A549 (cell line): ENCODE results near the gene STK11IP. TPM values are rescaled to one million over a fixed set of nuclear protein-coding genes. Genes with fewer than 3 reads are reported as not detected.

Experiments
- ATAC-seq, 2 experiments: fragments of 200-7000 bp in 1 of 2; fragments of >200 bp in 1 of 2; cut with Nextera tagmentation in 1 of 2; cut with Tn5 transposase in 1 of 2; 3 replicates each; pipeline versions ENCODE4 v1.8.0 to v1.9.1; 2018 to 2020; ENCODE audit warnings: mild to moderate bottlenecking in 1 of 2, moderate library complexity in 1 of 2
- CTCF ChIA-PET: fragments of 300-600 bp; sonication (Branson Sonifier 250); formaldehyde crosslinking; extraction: SDS; loops from one replicate; lab custom pipeline; 2021; ENCODE audit warnings: antibody characterized with exemption, inconsistent platforms; lab: Yijun Ruan, JAX
- POLR2A ChIA-PET: fragments of 350-600 bp; formaldehyde crosslinking; extraction: SDS; loops from one replicate; lab custom pipeline; 2021; ENCODE audit warnings: antibody characterized with exemption, inconsistent platforms; lab: Yijun Ruan, JAX
- DNase-seq, 2 experiments: peaks; one replicate each; pipeline versions ENCODE4 v3.0.0 to v3.0.0-alpha.2; 2011 to 2016; ENCODE audit warnings: low read depth in 1 of 2, low spot score in 1 of 2
- FAIRE-seq: peaks from 2 replicates; lab custom pipeline; 2011; peaks lifted over from hg19 to GRCh38; lab: Jason Lieb, UNC
- H3K27ac ChIP-seq, 2 experiments: fragments of >200 bp; sonication (Bioruptor Twin); formaldehyde crosslinking; 3 replicates each; pipeline ENCODE4 v1.5.1; 2016 to 2017
- H3K4me1 ChIP-seq: fragments of >200 bp; sonication (Bioruptor Twin); formaldehyde crosslinking; 3 replicates; pipeline ENCODE4 v1.6.1; 2016
- H3K4me2 ChIP-seq: fragments of >200 bp; sonication (Bioruptor Twin); formaldehyde crosslinking; 3 replicates; pipeline ENCODE4 v1.6.1; 2016
- H3K4me3 ChIP-seq: fragments of >200 bp; sonication (Bioruptor Twin); formaldehyde crosslinking; 3 replicates; pipeline ENCODE4 v1.5.1; 2016
- H3K9me3 ChIP-seq: fragments of >200 bp; sonication (Bioruptor Twin); formaldehyde crosslinking; 3 replicates; pipeline ENCODE4 v1.6.1; 2016
- BHLHE40 ChIP-seq: IDR thresholded peaks from 2 replicates; pipeline ENCODE4 v1.6.1; 2012; ENCODE audit warnings: low read depth, low read length, inconsistent platforms
- CBX2 ChIP-seq: fragments of 200-600 bp; sonication (generic); IDR thresholded peaks from 2 replicates; pipeline ENCODE4 v1.6.1; 2016; ENCODE audit warnings: low read depth, mild to moderate bottlenecking, borderline replicate concordance
- CBX8 ChIP-seq: fragments of 200-600 bp; sonication (generic); IDR thresholded peaks from 2 replicates; pipeline ENCODE4 v1.6.1; 2016
- CEBPB ChIP-seq, 2 experiments: fragments of >200 bp in 1 of 2; sonication (Bioruptor Twin) in 1 of 2; formaldehyde crosslinking in 1 of 2; IDR thresholded peaks; 2 replicates each; pipeline ENCODE4 v1.6.1; 2012 to 2016
- CHD2 ChIP-seq: fragments of 150-350 bp; IDR thresholded peaks from 2 replicates; pipeline ENCODE4 v1.6.1; 2014; ENCODE audit warnings: low read length; ENCODE audit not compliant: partially characterized antibody
- CHD4 ChIP-seq: fragments of 200-600 bp; sonication (generic); IDR thresholded peaks from 2 replicates; pipeline ENCODE4 v1.6.1; 2016; ENCODE audit warnings: antibody characterized with exemption, mild to moderate bottlenecking, borderline replicate concordance
- EHMT2 ChIP-seq: fragments of 200-600 bp; sonication (generic); IDR thresholded peaks from 2 replicates; pipeline ENCODE4 v1.6.1; 2016; ENCODE audit warnings: antibody characterized with exemption, low read depth, mild to moderate bottlenecking, moderate library complexity
- EP300 ChIP-seq, 2 experiments: fragments of >200 bp; sonication (Bioruptor Twin); formaldehyde crosslinking; IDR thresholded peaks; 2 replicates in 1 of 2; 3 replicates in 1 of 2; pipeline ENCODE4 v1.6.1; 2016 to 2017
- ESRRA ChIP-seq: fragments of 150-350 bp; IDR thresholded peaks from 2 replicates; pipeline ENCODE4 v1.6.1; 2014; ENCODE audit warnings: mild to moderate bottlenecking, low read length, borderline replicate concordance
- FOSL2 ChIP-seq, 2 experiments: fragments of 450-650 bp in 1 of 2; fragments of >200 bp in 1 of 2; sonication (Bioruptor Twin) in 1 of 2; formaldehyde crosslinking; IDR thresholded peaks; 2 replicates each; pipeline versions ENCODE4 v1.5.0 to v1.6.1; 2016 to 2020; ENCODE audit warnings: mild to moderate bottlenecking in 1 of 2, moderate library complexity in 1 of 2
- HEYL ChIP-seq: fragments of 250-450 bp; sonication (Bioruptor Pico); IDR thresholded peaks from 2 replicates; pipeline ENCODE4 v1.8.0; 2021; ENCODE audit warnings: mild to moderate bottlenecking, moderate library complexity
- HOXA7 ChIP-seq: fragments of 250-450 bp; sonication (Bioruptor Pico); IDR thresholded peaks from 2 replicates; pipeline ENCODE4 v1.5.0; 2020; ENCODE audit warnings: mild to moderate bottlenecking, moderate library complexity
- HOXB13 ChIP-seq: fragments of 250-450 bp; sonication (Bioruptor Pico); IDR thresholded peaks from 2 replicates; pipeline ENCODE4 v1.5.0; 2020; ENCODE audit warnings: low read depth, mild to moderate bottlenecking, moderate library complexity
- JUNB ChIP-seq: fragments of >200 bp; sonication (Bioruptor Twin); formaldehyde crosslinking; IDR thresholded peaks from 2 replicates; pipeline ENCODE4 v1.6.1; 2016
- MAFK ChIP-seq: fragments of 450-650 bp; IDR thresholded peaks from 2 replicates; pipeline ENCODE4 v1.6.1; 2014; ENCODE audit not compliant: partially characterized antibody
- MAX ChIP-seq: IDR thresholded peaks from 2 replicates; pipeline ENCODE4 v1.6.1; 2012
- POLR2AphosphoS2 ChIP-seq: conservative IDR thresholded peaks from 2 replicates; pipeline ENCODE4 v1.6.1; 2012; ENCODE audit warnings: low read length, improper control_type of control experiment, inconsistent platforms
- RARB ChIP-seq: fragments of 250-450 bp; sonication (Bioruptor Pico); IDR thresholded peaks from 2 replicates; pipeline ENCODE4 v1.8.0; 2021; ENCODE audit warnings: mild to moderate bottlenecking, moderate library complexity
- SMC3 ChIP-seq: fragments of >200 bp; sonication (Bioruptor Twin); formaldehyde crosslinking; IDR thresholded peaks from 3 replicates; pipeline ENCODE4 v1.6.1; 2018; ENCODE audit warnings: inconsistent platforms
- SREBF2 ChIP-seq: fragments of 450-650 bp; IDR thresholded peaks from 2 replicates; pipeline ENCODE4 v1.6.1; 2014; ENCODE audit warnings: mild to moderate bottlenecking, moderate library complexity
- TP53 ChIP-seq: fragments of 250-450 bp; sonication (Bioruptor Pico); IDR thresholded peaks from 2 replicates; pipeline ENCODE4 v1.5.0; 2021; ENCODE audit warnings: mild to moderate bottlenecking, moderate library complexity
- ZNF302 ChIP-seq: fragments of 250-450 bp; sonication (Bioruptor Pico); IDR thresholded peaks from 2 replicates; pipeline ENCODE4 v1.9.0; 2021; ENCODE audit warnings: inconsistent platforms, mild to moderate bottlenecking, moderate library complexity
- WGBS: methylation state at CpG from one replicate; pipeline ENCODE4 v1.1.6; 2017; ENCODE audit errors: missing lambda C conversion rate; 5-methylcytosine and 5-hydroxymethylcytosine counted together
- polyA plus RNA-seq, 4 experiments: library from polyadenylated mRNA; depleted of rRNA in 3 of 4; stranded (reverse); fragments of >200 nt; fragmentation: RNase III in 1 of 4; extraction: RNeasy Plus Mini Kit Qiagen cat#74134 plus additional on column Dnase treatment in 1 of 4; gene quantifications; 2 replicates in 3 of 4; 3 replicates in 1 of 4; pipeline ENCODE4 v1.2.3, GENCODE V29; 2011 to 2017
- TF ChIP-seq, protein P1 (sequence below): IDR thresholded peaks from 2 replicates; pipeline ENCODE4 v1.6.1; 2012
- TF ChIP-seq, protein P2 (sequence below): fragments of >200 bp; sonication (Bioruptor Twin); formaldehyde crosslinking; IDR thresholded peaks from 2 replicates; pipeline ENCODE4 v1.6.1; 2016

The STK11IP gene
- polyA plus RNA-seq, 2 of the 4 experiments (the other 2 are of a cell fraction): 13.3 to 18.8 TPM

- TF ChIP-seq MAX: no peak
Measured at GRCh38 chr2:219603771-219604170, 6.1 kb downstream of the STK11IP start (continued).

- no peaks in the 10 kb centered on the region for H3K4me1 ChIP-seq
- H3K9me3 ChIP-seq: no peaks in the 10 kb centered on the region
- no peak for DNase-seq
- no peak for TF ChIP-seq ESRRA
- TF ChIP-seq, protein P1, sequence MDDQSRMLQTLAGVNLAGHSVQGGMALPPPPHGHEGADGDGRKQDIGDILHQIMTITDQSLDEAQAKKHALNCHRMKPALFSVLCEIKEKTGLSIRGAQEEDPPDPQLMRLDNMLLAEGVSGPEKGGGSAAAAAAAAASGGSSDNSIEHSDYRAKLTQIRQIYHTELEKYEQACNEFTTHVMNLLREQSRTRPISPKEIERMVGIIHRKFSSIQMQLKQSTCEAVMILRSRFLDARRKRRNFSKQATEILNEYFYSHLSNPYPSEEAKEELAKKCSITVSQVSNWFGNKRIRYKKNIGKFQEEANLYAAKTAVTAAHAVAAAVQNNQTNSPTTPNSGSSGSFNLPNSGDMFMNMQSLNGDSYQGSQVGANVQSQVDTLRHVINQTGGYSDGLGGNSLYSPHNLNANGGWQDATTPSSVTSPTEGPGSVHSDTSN: no peak
- TF ChIP-seq CBX2: no peak
- TF ChIP-seq TP53 (CRISPR knock-in tag): no peak
- no peak for TF ChIP-seq MAFK
- no peak for TF ChIP-seq CHD4
- no peak for TF ChIP-seq HEYL (CRISPR knock-in tag)
- no peak for TF ChIP-seq CBX8
- no peak for TF ChIP-seq CEBPB (IDR thresholded peaks at IDR 0.05)
- no peak for TF ChIP-seq JUNB
- TF ChIP-seq BHLHE40: no peak
- TF ChIP-seq POLR2AphosphoS2: no peak
- TF ChIP-seq SMC3: no peak
- TF ChIP-seq RARB (CRISPR knock-in tag): no peak
- no peak for TF ChIP-seq HOXB13 (CRISPR knock-in tag)
- no peak for TF ChIP-seq HOXA7 (CRISPR knock-in tag)
- TF ChIP-seq EP300 (IDR thresholded peaks at IDR 0.05): no peak
- TF ChIP-seq EHMT2: no peak
- TF ChIP-seq CHD2: no peak
- TF ChIP-seq SREBF2: no peak
- TF ChIP-seq, all 56 proteins: peak for 0
- WGBS: 78% methylated on average over 4 of the region's 6 CpGs
- no peak overlapping the region for H3K4me2 ChIP-seq
- FAIRE-seq (no peak), ATAC-seq (no peak)
- no peak overlapping the region for H3K27ac ChIP-seq
- H3K4me3 ChIP-seq: no peak overlapping the region
- ChIA-PET CTCF (interaction anchor here (1.0 to 1.3 kb wide), 3 partner anchors 37 to 84 kb away, joined by 3 to 5 read pairs (median 3); no protein-coding TSS in a partner anchor), POLR2A (interaction anchor here (0.6 kb wide), 1 partner anchor 31 kb away, joined by 3 read pairs; no protein-coding TSS in a partner anchor)
Measured at GRCh38 chr2:219605607-219605954, 7.9 kb downstream of the STK11IP start.

- FAIRE-seq (no peak), DNase-seq (no peak), ATAC-seq (no peak)
- no peaks in the 10 kb centered on the region for H3K4me1 ChIP-seq
- H3K27ac ChIP-seq: no peak overlapping the region
- TF ChIP-seq FOSL2 (IDR thresholded peaks at IDR 0.05) (no peak), FOSL2 (CRISPR knock-in tag; IDR thresholded peaks at IDR 0.05) (no peak), CBX2 (no peak), ZNF302 (no peak), CEBPB (IDR thresholded peaks at IDR 0.05) (no peak)
- TF ChIP-seq, protein P2, sequence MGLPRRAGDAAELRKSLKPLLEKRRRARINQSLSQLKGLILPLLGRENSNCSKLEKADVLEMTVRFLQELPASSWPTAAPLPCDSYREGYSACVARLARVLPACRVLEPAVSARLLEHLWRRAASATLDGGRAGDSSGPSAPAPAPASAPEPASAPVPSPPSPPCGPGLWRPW: no peak
- H3K4me3 ChIP-seq: no peak overlapping the region
- no peak overlapping the region for H3K4me2 ChIP-seq
- POLR2A ChIA-PET: no interaction called here
- no peaks in the 10 kb centered on the region for H3K9me3 ChIP-seq
- WGBS: 96% methylated on average over 7 of the region's 15 CpGs
- CTCF ChIA-PET: interaction anchor here (0.8 to 2.8 kb wide), 2 partner anchors 48 to 78 kb away, joined by 3 to 9 read pairs; no protein-coding TSS in a partner anchor
Measured at GRCh38 chr2:219607931-219608330, 10.3 kb downstream of the STK11IP start.
